Activated B cell treated with CpG ODN at 0.5 μM for 24 hours (primary cell): ENCODE results near the gene RLF. TPM values are rescaled to one million over a fixed set of nuclear protein-coding genes. Genes with fewer than 3 reads are reported as not detected.
A peak's percentile ranks its signal among the peaks of the same experiment; 100 is the strongest.

Source experiments
- ATAC-seq: fragments of 200-7000 bp; cut with Tn5 transposase; one replicate; pipeline ENCODE4 v1.10.0; 2021; ENCODE audit warnings: low read depth, mild to moderate bottlenecking, moderate library complexity
- CTCF ChIA-PET: fragments of 350-600 bp; sonication (Branson Sonifier 250); formaldehyde crosslinking; loops from one replicate; lab custom pipeline; 2021; ENCODE audit warnings: antibody characterized with exemption; lab: Charles Lee
- POLR2A ChIA-PET: fragments of 350-600 bp; sonication (Branson Sonifier 250); formaldehyde crosslinking; loops from one replicate; lab custom pipeline; 2021; ENCODE audit warnings: antibody characterized with exemption; lab: Charles Lee
- DNase-seq: peaks from one replicate; pipeline ENCODE4 v3.0.0; 2022
- H3K27ac Mint-ChIP-seq: one replicate; pipeline ENCODE4 v1.8.0; 2020; ENCODE audit warnings: mixed read lengths
- H3K27me3 Mint-ChIP-seq: one replicate; pipeline ENCODE4 v1.8.0; 2021; ENCODE audit warnings: mixed read lengths
- H3K36me3 Mint-ChIP-seq: one replicate; pipeline ENCODE4 v1.8.0; 2021; ENCODE audit warnings: low read depth, mixed read lengths
- H3K4me1 Mint-ChIP-seq: one replicate; pipeline ENCODE4 v1.8.0; 2021; ENCODE audit warnings: mixed read lengths
- H3K4me3 Mint-ChIP-seq: one replicate; pipeline ENCODE4 v1.8.0; 2020; ENCODE audit warnings: mild to moderate bottlenecking, mixed read lengths
- H3K9me3 Mint-ChIP-seq: one replicate; pipeline ENCODE4 v1.8.0; 2020; ENCODE audit warnings: mixed read lengths
- CTCF ChIP-seq: fragments of 200-600 bp; IDR thresholded peaks from one replicate; pipeline ENCODE4 v1.8.0; 2022; ENCODE audit warnings: antibody characterized with exemption, mild to moderate bottlenecking
- intact Hi-C: fragments of 100-400 bp; cut with micrococcal nuclease; formaldehyde crosslinking; loops from one replicate; pipeline ENCODE4 v1.15.1; 2024
- total RNA-seq: library from RNA; stranded (reverse); gene quantifications from 2 replicates; pipeline ENCODE4 v1.2.3, GENCODE V29; 2022

Gene RLF
- total RNA-seq, 1 donor from 2014 or later: 19.2 TPM

DNA sequence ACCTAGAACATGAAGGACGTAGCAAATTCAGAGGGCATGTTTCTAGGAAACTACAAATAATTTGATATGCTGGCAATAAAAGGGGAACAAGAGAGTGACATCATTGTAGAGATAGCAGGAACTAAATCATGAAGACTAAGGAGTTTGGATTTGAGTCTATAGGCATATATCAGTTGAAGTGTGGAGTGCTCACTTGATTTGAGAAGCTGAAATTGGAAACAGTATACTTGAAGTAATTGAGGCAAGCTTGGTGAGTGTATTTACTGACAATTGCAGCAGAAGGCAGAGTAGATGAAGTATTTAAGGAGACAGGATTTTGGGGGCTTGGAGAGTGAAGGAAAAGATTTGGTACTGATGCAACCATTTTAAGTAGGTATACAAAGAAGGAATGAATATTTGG, 80.2 kb downstream of the RLF start:
- DNase-seq (no peak), ATAC-seq (peak; percentile 32)
- intact Hi-C loops: loop anchor here (1.0 kb wide), 2 partner anchors 9 to 17 kb away; partner anchors contain the start of gene ZMPSTE24
- CTCF ChIA-PET: interaction anchor here (1.1 kb wide), 1 partner anchor 165 kb away, joined by 3 read pairs; no protein-coding TSS in a partner anchor
- no peak for TF ChIP-seq CTCF
- Mint-ChIP-seq H3K4me3 (no peak overlapping the region), H3K27me3 (no peaks in the 10 kb centered on the region), H3K4me1 (peaks cover 11% of the 10 kb centered on the region), H3K36me3 (peaks cover 32% of the 10 kb centered on the region), H3K27ac (peak overlapping the region; percentile 76), H3K9me3 (no peaks in the 10 kb centered on the region)
- POLR2A ChIA-PET: interaction anchor here (0.5 to 2.3 kb wide), 5 partner anchors 16 to 163 kb away, joined by 4 to 11 read pairs (median 5); partner anchors contain the start of gene ZMPSTE24

DNA sequence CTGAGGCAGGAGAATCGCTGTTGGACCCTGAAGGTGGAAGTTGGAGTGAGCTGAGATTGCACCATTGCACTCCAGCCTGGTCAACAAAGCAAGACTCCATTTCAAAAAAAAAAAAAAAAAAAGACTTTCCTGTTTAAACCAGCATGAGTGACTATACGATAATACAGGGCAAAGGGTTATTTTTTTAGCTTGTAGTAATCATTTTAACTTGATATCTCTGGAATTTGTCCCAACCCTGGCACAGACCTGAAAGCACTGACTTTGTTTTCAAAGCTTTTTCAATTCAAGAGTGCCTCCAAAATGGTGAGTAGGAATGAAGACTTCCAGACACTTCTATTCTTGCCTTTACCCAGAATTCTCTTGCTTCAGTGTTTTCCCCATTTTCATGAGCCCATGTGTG, 82.2 kb downstream of the RLF start:
- ChIA-PET CTCF (interaction anchor here (1.0 kb wide), 1 partner anchor 70 kb away, joined by 3 read pairs; no protein-coding TSS in a partner anchor), POLR2A (interaction anchor here (1.2 to 2.3 kb wide), 2 partner anchors 14 to 81 kb away, joined by 3 to 11 read pairs; partner anchors contain the start of gene ZMPSTE24)
- Mint-ChIP-seq H3K36me3 (peaks cover 12% of the 10 kb centered on the region), H3K4me1 (peaks cover 11% of the 10 kb centered on the region), H3K27me3 (no peaks in the 10 kb centered on the region), H3K4me3 (no peak overlapping the region), H3K9me3 (no peaks in the 10 kb centered on the region), H3K27ac (no peak overlapping the region)
- intact Hi-C loops: no loop called here
- ATAC-seq (no peak), DNase-seq (no peak)
- TF ChIP-seq CTCF: no peak

DNA sequence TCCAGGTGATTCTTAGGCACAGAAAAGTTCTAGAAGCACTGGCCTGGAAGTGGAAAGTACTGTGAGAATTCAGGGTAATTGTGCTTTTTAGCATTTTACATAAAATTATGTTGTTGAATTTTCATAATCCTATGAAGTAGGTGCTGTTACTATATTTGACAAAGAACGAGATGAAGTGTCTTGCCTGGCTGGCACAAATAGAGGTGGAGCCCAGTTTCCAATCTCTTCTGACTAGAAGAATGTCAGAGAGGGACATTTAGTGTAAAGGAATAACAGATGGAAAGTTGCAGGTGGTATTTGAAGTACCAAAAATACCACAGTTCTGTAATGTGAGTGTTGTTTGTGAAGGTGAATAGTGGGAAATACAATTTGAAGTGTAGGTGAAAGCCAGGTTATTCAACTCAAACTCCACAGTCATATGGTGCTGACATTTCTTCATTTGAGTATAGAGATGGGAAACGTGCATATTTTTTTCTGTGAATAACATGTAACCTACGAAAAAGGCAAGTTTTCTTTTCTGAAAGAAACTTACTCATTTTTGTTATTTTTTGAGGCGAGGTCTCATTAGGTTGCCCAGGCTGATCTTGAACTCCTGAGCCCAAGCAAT, 83.1 kb downstream of the RLF start:
- Mint-ChIP-seq H3K9me3 (no peaks in the 10 kb centered on the region), H3K36me3 (peaks cover 3% of the 10 kb centered on the region), H3K27ac (no peak overlapping the region), H3K27me3 (no peaks in the 10 kb centered on the region), H3K4me1 (peaks cover 11% of the 10 kb centered on the region), H3K4me3 (no peak overlapping the region)
- no peak for DNase-seq
- no peak for ATAC-seq
- CTCF ChIA-PET: no interaction called here
- intact Hi-C loops: no loop called here
- POLR2A ChIA-PET: no interaction called here
- no peak for TF ChIP-seq CTCF

- H3K36me3 Mint-ChIP-seq: no peaks in the 10 kb centered on the region
- H3K4me3 Mint-ChIP-seq: no peak overlapping the region
- intact Hi-C loops: no loop called here
- no peaks in the 10 kb centered on the region for H3K9me3 Mint-ChIP-seq
- DNase-seq (no peak), ATAC-seq (no peak)
- TF ChIP-seq CTCF: no peak
- POLR2A ChIA-PET: no interaction called here
- CTCF ChIA-PET: interaction anchor here (1.1 kb wide), 1 partner anchor 93 kb away, joined by 3 read pairs; no protein-coding TSS in a partner anchor
- H3K27me3 Mint-ChIP-seq: no peaks in the 10 kb centered on the region
- no peak overlapping the region for H3K27ac Mint-ChIP-seq
- H3K4me1 Mint-ChIP-seq: peaks cover 11% of the 10 kb centered on the region
Measured at GRCh38 chr1:40245686-40246085, 84.5 kb downstream of the RLF start.

GRCh38 chr1:40247655-40248054, 86.5 kb downstream of the RLF start, which contains the start of gene TMCO2:
TMCO2 (plus strand) TSS chr1:40247937; CDS start chr1:40247994, 57 bp downstream.
- no peak for DNase-seq
- CTCF ChIA-PET: no interaction called here
- no peak for TF ChIP-seq CTCF

More at GRCh38 chr1:40247655-40248054, 86.5 kb downstream of the RLF start, which contains the start of gene TMCO2:
- no peak within 1 kb of the TSS for H3K4me3 Mint-ChIP-seq
- POLR2A ChIA-PET: interaction anchor here (0.6 kb wide), 1 partner anchor 17 kb away, joined by 5 read pairs; no protein-coding TSS in a partner anchor
- no peak within 1 kb of the TSS for H3K27ac Mint-ChIP-seq
- H3K27me3 Mint-ChIP-seq: no peaks in the 10 kb centered on the region
- ATAC-seq: no peak
- H3K4me1 Mint-ChIP-seq: no peaks in the 10 kb centered on the region
- H3K36me3 Mint-ChIP-seq: no peaks in the 10 kb centered on the region
- intact Hi-C loops: no loop called here
- H3K9me3 Mint-ChIP-seq: no peaks in the 10 kb centered on the region
